Left colon (tissue), 2 donors: ENCODE data around the gene GGCT. TPM values are rescaled to one million over a fixed set of nuclear protein-coding genes. Genes with fewer than 3 reads are reported as not detected.
"Not testable (repeated sequence)": the region's sequence is repeated elsewhere in the genome, so short reads cannot be mapped to it uniquely, and the experiment has no call there.

Source experiments
- ATAC-seq: fragments of 200-7000 bp; cut with Tn5 transposase; one replicate; pipeline ENCODE4 v1.9.1; 2020; ENCODE audit warnings: mild to moderate bottlenecking, moderate library complexity
- DNase-seq, 2 donors: peaks; one replicate each; pipeline ENCODE4 v3.0.0-alpha.2; 2020
- intact Hi-C, 2 donors: fragments of 100-400 bp; cut with DNase I in 1 of 2; cut with micrococcal nuclease in 1 of 2; formaldehyde crosslinking; loops; one replicate each; pipeline versions ENCODE4 v1.11.2 to v1.14.0; 2022; cut with DNase I, micrococcal nuclease
- total RNA-seq, 2 donors: library from RNA; stranded (reverse); fragmentation: NEBNext Ultra II Directional; extraction: Animal tissue kit (Norgen Biotek cat#: 25700); gene quantifications; one replicate each; pipeline ENCODE4 v1.2.1, GENCODE V29; 2021
- donor health status: DM: no; HTN: no; CAD: no.
- donor health status: DM: yes; HTN: yes; CAD: no.

GGCT gene
- total RNA-seq, 2 donors from 2014 or later = 34.8 to 47.6 TPM

- DNase-seq = no peak
- intact Hi-C loops = no loop called here
- peak; percentile 83 for ATAC-seq
Measured at GRCh38 chr7:30522159-30522558, 17.5 kb upstream of the GGCT start.

- ATAC-seq (peak; percentile 48), DNase-seq (no peak)
- intact Hi-C loops = no loop called here
Measured at GRCh38 chr7:30521532-30521931, 16.9 kb upstream of the GGCT start.

GRCh38 chr7:30519122-30519521 lies 14.5 kb upstream of the GGCT start:
- ATAC-seq (peak; percentile 62), DNase-seq (no peak)

GRCh38 chr7:30515761-30516160 lies 11.1 kb upstream of the GGCT start:
- ATAC-seq = no peak
- intact Hi-C loops = no loop called here

More at GRCh38 chr7:30519122-30519521, 14.5 kb upstream of the GGCT start:
- intact Hi-C loops = no loop called here

GRCh38 chr7:30514776-30515175 lies 10.1 kb upstream of the GGCT start:
- intact Hi-C loops = no loop called here
- DNase-seq = no peak
- no peak for ATAC-seq

More at GRCh38 chr7:30515761-30516160, 11.1 kb upstream of the GGCT start:
- DNase-seq = no peak

GRCh38 chr7:30514177-30514576 lies 9.5 kb upstream of the GGCT start:
- DNase-seq = no peak
- intact Hi-C loops = no loop called here
- ATAC-seq = no peak

- ATAC-seq (no peak), DNase-seq (no peak)
- intact Hi-C loops = no loop called here
Measured at GRCh38 chr7:30513762-30514161, 9.1 kb upstream of the GGCT start.

GRCh38 chr7:30511973-30512662 lies 7.5 kb upstream of the GGCT start:
- intact Hi-C loops = no loop called here
- ATAC-seq (no peak), DNase-seq (no peak)

GRCh38 chr7:30511494-30511893 lies 6.9 kb upstream of the GGCT start:
- intact Hi-C loops = no loop called here
- no peak for ATAC-seq
- no peak for DNase-seq

- DNase-seq (no peak), ATAC-seq (peak; percentile 77)
- intact Hi-C loops = no loop called here
Measured at GRCh38 chr7:30510124-30511075, 5.8 kb upstream of the GGCT start.

- ATAC-seq, intact Hi-C loops, DNase-seq: not testable (repeated sequence)
Measured at GRCh38 chr7:30509171-30509857, 4.7 kb upstream of the GGCT start.

- ATAC-seq, DNase-seq, intact Hi-C loops: not testable (repeated sequence)
Measured at GRCh38 chr7:30507346-30507900, 2.8 kb upstream of the GGCT start.

GRCh38 chr7:30505174-30505697 lies 607 bp upstream of the GGCT start:
- no peak for DNase-seq
- intact Hi-C loops = no loop called here
- no peak for ATAC-seq

GRCh38 chr7:30503274-30504212 lies 1.1 kb downstream of the GGCT start:
- no peak for ATAC-seq
- DNase-seq = no peak
- intact Hi-C loops = no loop called here

- no peak for ATAC-seq
- intact Hi-C loops = no loop called here
- no peak for DNase-seq
Measured at GRCh38 chr7:30502470-30503251, 2.0 kb downstream of the GGCT start.

GRCh38 chr7:30501264-30501663 lies 3.4 kb downstream of the GGCT start:
- intact Hi-C loops = no loop called here
- no peak for ATAC-seq
- DNase-seq = no peak

- ATAC-seq = peak; percentile 90
- DNase-seq = no peak
- intact Hi-C loops = no loop called here
Measured at GRCh38 chr7:30493228-30493627, 11.4 kb downstream of the GGCT start.
